Epithelial cell of umbilical artery (primary cell): ENCODE results near the gene KDM6A. TPM values are rescaled to one million over a fixed set of nuclear protein-coding genes. Genes with fewer than 3 reads are reported as not detected.

Experiments used
- total RNA-seq: library from RNA; depleted of rRNA; stranded (reverse); fragments of >200 nt; gene quantifications from 2 replicates; pipeline ENCODE4 v1.2.3, GENCODE V29; 2014

Gene KDM6A
- total RNA-seq, result 14.0 and 18.8 TPM in 2 replicates

DNA sequence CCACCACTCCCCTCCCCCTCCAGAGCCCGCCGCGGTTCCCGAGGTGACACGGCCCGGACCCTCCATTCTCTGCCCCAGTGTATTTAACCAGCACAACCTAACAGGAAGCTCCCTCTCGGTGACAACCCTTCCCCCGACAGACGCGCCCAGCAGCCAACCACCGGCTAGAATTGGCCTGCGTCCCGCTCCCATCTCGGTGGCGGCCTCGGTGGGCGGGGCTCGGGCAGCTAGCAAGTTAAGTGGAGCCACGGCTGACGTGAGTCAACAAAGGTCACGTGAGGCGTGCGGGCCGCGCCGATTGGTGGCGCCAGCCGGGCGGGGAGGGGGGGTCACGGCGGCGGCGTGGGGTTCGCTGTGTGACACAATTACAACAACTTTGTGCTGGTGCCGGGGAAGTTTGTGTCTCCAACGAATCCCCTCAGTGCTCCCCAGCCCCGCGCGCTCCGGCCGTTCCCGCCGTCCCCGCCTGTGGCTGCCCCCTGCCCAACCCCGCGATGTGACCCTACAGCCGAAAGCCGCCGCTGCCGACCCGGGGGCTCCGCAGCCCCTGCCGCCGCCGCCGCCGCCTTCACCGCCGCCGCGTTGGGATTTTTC lies at the start of gene KDM6A:
Gene KDM6A, plus strand, starts transcription at position 368 of the 594 bp plus-strand sequence. CDS start 364 bp downstream, outside the sequence.

DNA sequence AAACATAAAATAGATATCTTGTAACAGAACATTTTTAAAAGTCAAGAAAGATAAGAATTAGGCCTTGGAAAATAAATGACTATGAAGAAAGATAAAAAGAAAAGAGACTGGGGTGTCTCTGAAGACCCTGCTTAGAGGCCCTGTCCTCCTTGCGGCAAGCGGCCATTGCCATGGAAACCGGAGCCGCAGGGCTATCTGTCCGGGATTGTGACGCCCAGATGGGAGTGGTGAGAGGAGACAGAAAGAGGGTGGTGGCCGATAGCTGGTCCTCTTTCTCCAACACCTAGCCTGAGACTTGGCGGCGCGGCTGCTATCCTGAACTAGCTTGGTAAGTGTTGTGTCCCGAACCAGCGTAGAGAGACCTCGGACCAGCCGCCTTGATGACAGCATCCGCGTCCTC lies 29.2 kb upstream of the KDM6A start, which contains the start of gene DUSP21:
Gene DUSP21, plus strand, starts transcription at position 269 of the 400 bp plus-strand sequence. Its CDS starts 112 bp downstream, at position 381.

Other genes starting within 250 kb of the KDM6A start
- not detected in 2 replicates for gene DUSP21, start 29.2 kb upstream of the KDM6A start, total RNA-seq